Prostate gland (tissue), 2 donors: ENCODE measurements around the gene SLC25A53.
"Not testable (repeated sequence)": the region's sequence is repeated elsewhere in the genome, so short reads cannot be mapped to it uniquely, and the experiment has no call there.

Source experiments
- CTCF ChIP-seq, 4 experiments: fragments of 200-600 bp in 2 of 4; fragments of 450-650 bp in 2 of 4; sonication (generic) in 2 of 4; IDR thresholded peaks; 1 replicate in 3 of 4; 2 replicates in 1 of 4; pipeline ENCODE4 v1.5.1; 2016 to 2019; ENCODE audit warnings: antibody characterized with exemption in 4 of 4, mild to moderate bottlenecking in 2 of 4, moderate library complexity in 2 of 4
- POLR2A ChIP-seq: fragments of 450-650 bp; IDR thresholded peaks from one replicate; pipeline ENCODE4 v1.6.1; 2016; ENCODE audit warnings: antibody characterized with exemption, mild to moderate bottlenecking

GRCh38 chrX:104062636-104063035 lies 94.2 kb downstream of the SLC25A53 start:
- not testable (repeated sequence) for TF ChIP-seq CTCF (IDR thresholded peaks at IDR 0.05); POLR2A
